H1 (cell line): Measurements from ENCODE around the gene SPTBN1. TPM values are rescaled to one million over a fixed set of nuclear protein-coding genes. Genes with fewer than 3 reads are reported as not detected.

Experiments
- CHD2 ChIP-seq: IDR thresholded peaks from 2 replicates; pipeline ENCODE4 v1.6.1; 2012; ENCODE audit warnings: low read length, improper control_type of control experiment
- CHD7 ChIP-seq: fragments of 300-600 bp; sonication (generic); IDR thresholded peaks from 2 replicates; pipeline ENCODE4 v1.7.1; 2012; ENCODE audit warnings: low read length, moderate library complexity, mild to moderate bottlenecking, inconsistent platforms; ENCODE audit not compliant: insufficient replicate concordance
- CREB1 ChIP-seq: IDR thresholded peaks from 2 replicates; pipeline ENCODE4 v1.6.1; 2012; ENCODE audit warnings: inconsistent platforms
- polyA plus RNA-seq, 7 experiments: library from polyadenylated mRNA; depleted of rRNA in 3 of 7; stranded (reverse) in 5 of 7; unstranded in 2 of 7; fragments of >200 nt in 5 of 7; fragments of 200-250 nt in 2 of 7; gene quantifications; 1 replicate in 5 of 7; 2 replicates in 1 of 7; 4 replicates in 1 of 7; pipeline versions ENCODE4 v1.2.1 to v1.2.3, GENCODE V29; 2011 to 2013; ENCODE audit warnings: missing spikeins in 2 of 7, mixed read lengths in 2 of 7
- total RNA-seq: library from RNA; stranded (reverse); fragmentation: NEBNext Ultra II Directional; extraction: Animal tissue kit (Norgen Biotek cat#: 25700); gene quantifications from 2 replicates; pipeline ENCODE4 v1.2.1, GENCODE V29; 2021

SPTBN1 gene
- total and polyA plus RNA-seq, 2 of the 8 experiments (the other 6 are each of a cell fraction or from before 2014, with no cell fraction given), result 31.8 to 180 TPM

DNA sequence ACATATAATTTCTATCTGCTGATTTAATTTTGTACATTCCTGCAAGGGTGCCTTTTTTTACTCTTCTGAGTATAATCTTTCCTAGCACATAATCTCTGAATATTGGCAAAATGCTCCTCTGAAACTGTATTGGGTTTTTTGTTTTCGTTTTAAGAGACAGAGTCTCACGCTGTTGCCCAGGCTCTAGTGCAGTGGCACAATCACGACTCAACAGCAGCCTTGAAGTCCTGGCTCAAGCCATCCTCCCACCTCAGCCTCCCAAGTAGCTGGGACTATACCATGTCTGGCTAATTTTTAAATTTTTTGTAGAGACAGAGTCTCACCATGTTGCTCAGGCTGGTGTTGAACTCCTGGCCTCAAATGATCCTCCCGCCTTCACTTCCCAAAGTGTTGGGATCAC, 104.9 kb downstream of the SPTBN1 start (continued):
- TF ChIP-seq CHD7 (no peak), CREB1 (no peak), CHD2 (no peak)
